Loucy (cell line): ENCODE data around the gene TMEM271.

Experiments
- CTCF ChIP-seq: fragments of 200-600 bp; sonication (generic); conservative IDR thresholded peaks from 2 replicates; pipeline ENCODE4 v1.5.1; 2014; ENCODE audit warnings: mild to moderate bottlenecking, antibody characterized with exemption, low read length
- EZH2phosphoT487 ChIP-seq: fragments of 200-600 bp; IDR thresholded peaks from 2 replicates; pipeline ENCODE4 v1.6.1; 2018; ENCODE audit warnings: antibody characterized with exemption, mild to moderate bottlenecking, moderate library complexity, borderline replicate concordance

- TF ChIP-seq EZH2phosphoT487 (no peak), CTCF (no peak)
These were observed 16.0 kb downstream of the TMEM271 start for GRCh38 chr4:560061-560460.
